HG03457 (cell line): Measurements from ENCODE around the gene FRRS1L.
"Not testable (repeated sequence)": the region's sequence is repeated elsewhere in the genome, so short reads cannot be mapped to it uniquely, and the experiment has no call there.

Source experiments
- ATAC-seq: cut with Tn5 transposase; IDR thresholded peaks from one replicate; pipeline ENCODE4 v1.9.1; 2021; ENCODE audit warnings: moderate number of reproducible peaks; ENCODE audit not compliant: unreplicated experiment

Gene FRRS1L

GRCh38 chr9:109133533-109133932 lies 33.5 kb downstream of the FRRS1L start:
- no peak for ATAC-seq

- no peak for ATAC-seq
Observed at GRCh38 chr9:109132567-109133021, 34.5 kb downstream of the FRRS1L start.

GRCh38 chr9:109129470-109130197 lies 37.4 kb downstream of the FRRS1L start:
- ATAC-seq = no peak

- not testable (repeated sequence) for ATAC-seq
Observed at GRCh38 chr9:109126671-109127070, 40.4 kb downstream of the FRRS1L start.

- ATAC-seq = no peak
Observed at GRCh38 chr9:109124121-109124520, 42.9 kb downstream of the FRRS1L start.

- ATAC-seq = peak; percentile 29
Observed at GRCh38 chr9:109122726-109123621, 44.1 kb downstream of the FRRS1L start.

- ATAC-seq = no peak
Observed at GRCh38 chr9:109121232-109121796, 45.7 kb downstream of the FRRS1L start.

- ATAC-seq = no peak
Observed at GRCh38 chr9:109120204-109120789, 46.8 kb downstream of the FRRS1L start.

GRCh38 chr9:109119439-109120203 lies 47.4 kb downstream of the FRRS1L start, which contains the start of gene TMEM245:
TMEM245 (minus strand) TSS chr9:109119947; CDS start chr9:109119913, 34 bp downstream.
- ATAC-seq = peak; percentile 88

- ATAC-seq = no peak
Observed at GRCh38 chr9:109118808-109119438, 48.1 kb downstream of the FRRS1L start.

GRCh38 chr9:109117856-109118807 lies 48.9 kb downstream of the FRRS1L start:
- no peak for ATAC-seq

GRCh38 chr9:109115931-109116526 lies 51.0 kb downstream of the FRRS1L start:
- no peak for ATAC-seq

GRCh38 chr9:109114670-109115069 lies 52.4 kb downstream of the FRRS1L start:
- no peak for ATAC-seq

- ATAC-seq = no peak
Observed at GRCh38 chr9:109113892-109114609, 53.0 kb downstream of the FRRS1L start.

- ATAC-seq = no peak
Observed at GRCh38 chr9:109113254-109113653, 53.8 kb downstream of the FRRS1L start.

- ATAC-seq = peak; percentile 68
Observed at GRCh38 chr9:109110329-109111021, 56.6 kb downstream of the FRRS1L start.

GRCh38 chr9:109109967-109110328 lies 57.1 kb downstream of the FRRS1L start:
- ATAC-seq = no peak
